Measurements from ENCODE around the gene TMEM231. TPM values are rescaled to one million over a fixed set of nuclear protein-coding genes. Genes with fewer than 3 reads are reported as not detected.

Gene TMEM231
- total RNA-seq, 4 donors from 2014 or later: 0.76 to 2.3 (median 1.7) TPM

GRCh38 chr16:75494184-75494583 lies 61.9 kb downstream of the TMEM231 start:
- no peak overlapping the region for H3K27ac ChIP-seq

GRCh38 chr16:75491876-75492275 lies 64.2 kb downstream of the TMEM231 start:
- Histone ChIP-seq H3K36me3 (no peaks in the 10 kb centered on the region), H3K4me3 (no peak overlapping the region), H3K4me1 (peaks cover 0 to 9% of the 10 kb centered on the region in 2 donors), H3K27ac (no peak overlapping the region), H3K9me3 (no peaks in the 10 kb centered on the region), H3K27me3 (peaks cover 12 to 24% (median 21%) of the 10 kb centered on the region in 3 donors)
- no peak for TF ChIP-seq POLR2A (IDR thresholded peaks at IDR 0.05)
- TF ChIP-seq CTCF (IDR thresholded peaks at IDR 0.05 in 4 of 5, conservative IDR thresholded peaks at IDR 0.05 in 1 of 5): no peak
- ATAC-seq: no peak
- DNase-seq: no peak
- intact Hi-C loops (cut with DNase I; ENCODE audit: low total_unique reads): no loop called here
- in situ Hi-C loops (cut with MboI; ENCODE audit: low sequenced_read_pairs in 4 of 4): no loop called here

More at GRCh38 chr16:75494184-75494583, 61.9 kb downstream of the TMEM231 start:
- ATAC-seq (no peak), DNase-seq (no peak)
- Histone ChIP-seq H3K9me3 (no peaks in the 10 kb centered on the region), H3K27me3 (peaks cover 12 to 24% (median 21%) of the 10 kb centered on the region in 3 donors), H3K4me1 (peaks cover 0 to 9% of the 10 kb centered on the region in 2 donors), H3K36me3 (no peaks in the 10 kb centered on the region), H3K4me3 (peak overlapping the region in 3 of 4 donors; percentile 38 to 45 (median 43))
- intact Hi-C loops (cut with DNase I; ENCODE audit: low total_unique reads) (no loop called here), in situ Hi-C loops (cut with MboI; ENCODE audit: low sequenced_read_pairs in 4 of 4) (no loop called here)
- TF ChIP-seq POLR2A (IDR thresholded peaks at IDR 0.05) (no peak), CTCF (IDR thresholded peaks at IDR 0.05 in 4 of 5, conservative IDR thresholded peaks at IDR 0.05 in 1 of 5) (no peak)

- TF ChIP-seq POLR2A (IDR thresholded peaks at IDR 0.05): no peak
- TF ChIP-seq CTCF (IDR thresholded peaks at IDR 0.05 in 4 of 5, conservative IDR thresholded peaks at IDR 0.05 in 1 of 5): no peak
- in situ Hi-C loops (cut with MboI; ENCODE audit: low sequenced_read_pairs in 4 of 4): loop anchor here in 1 of 4 donors (10.0 kb wide), 1 partner anchor 266 kb away; no protein-coding TSS in a partner anchor
Observed at GRCh38 chr16:75488322-75488721, 67.7 kb downstream of the TMEM231 start.

More at GRCh38 chr16:75488322-75488721, 67.7 kb downstream of the TMEM231 start:
- Histone ChIP-seq H3K27ac (no peak overlapping the region), H3K4me3 (no peak overlapping the region), H3K9me3 (no peaks in the 10 kb centered on the region), H3K27me3 (peaks cover 0 to 7% (median 2%) of the 10 kb centered on the region in 3 donors), H3K4me1 (peaks cover 5% of the 10 kb centered on the region in 2 donors), H3K36me3 (no peaks in the 10 kb centered on the region)
- ATAC-seq: no peak
- no peak for DNase-seq
- intact Hi-C loops (cut with DNase I; ENCODE audit: low total_unique reads): no loop called here

Other genes starting within 250 kb of the TMEM231 start
- gene CFDP1, start 122.7 kb downstream of the TMEM231 start, total RNA-seq: 10 to 100 TPM; 20.4 to 28.6 (median 24.2) TPM
- gene TMEM170A, start 91.6 kb downstream of the TMEM231 start, total RNA-seq: 1 to 10 TPM; 7.9 to 9.8 (median 8.6) TPM
- gene CHST6, start 60.8 kb downstream of the TMEM231 start, total RNA-seq: under 1 TPM in 1 of 4 donors, not detected in 3; 0.07 TPM
- gene CHST5, start 20.1 kb downstream of the TMEM231 start, total RNA-seq: under 1 TPM in 1 of 4 donors, not detected in 3; 0.12 TPM
- 100 to 1,000 TPM in 3 of 4 donors, 10 to 100 TPM in 1; 92.2 to 137 (median 117) TPM for gene GABARAPL2, start 10.1 kb upstream of the TMEM231 start, total RNA-seq
- 10 to 100 TPM; 14.7 to 44.8 (median 19.0) TPM for gene ADAT1, start 67.0 kb upstream of the TMEM231 start, total RNA-seq
- 100 to 1,000 TPM; 183 to 251 (median 206) TPM for gene KARS1, start 91.4 kb upstream of the TMEM231 start, total RNA-seq
- 10 to 100 TPM; 44.5 to 73.6 (median 69.7) TPM for gene TERF2IP, start 91.5 kb upstream of the TMEM231 start, total RNA-seq
- not detected for gene CPHXL2, start 120.8 kb upstream of the TMEM231 start, total RNA-seq
- gene DUXB, start 145.2 kb upstream of the TMEM231 start, total RNA-seq: not detected
- gene CPHXL, start 170.2 kb upstream of the TMEM231 start, total RNA-seq: not detected